Osteocyte (in vitro differentiated cells): ENCODE data around the gene RBP3. TPM values are rescaled to one million over a fixed set of nuclear protein-coding genes. Genes with fewer than 3 reads are reported as not detected.

Experiments used
- DNase-seq: peaks from one replicate; pipeline ENCODE4 v3.0.0; 2021; ENCODE audit warnings: mixed read lengths; ENCODE audit not compliant: unreplicated experiment; ENCODE audit errors: extremely low spot score
- H3K27ac Mint-ChIP-seq: one replicate; pipeline ENCODE4 v1.8.0; 2021; ENCODE audit warnings: mild to moderate bottlenecking, mixed read lengths; ENCODE audit not compliant: unreplicated experiment
- H3K27me3 Mint-ChIP-seq: one replicate; pipeline ENCODE4 v1.8.0; 2021; ENCODE audit warnings: mixed read lengths; ENCODE audit not compliant: unreplicated experiment
- H3K36me3 Mint-ChIP-seq: one replicate; pipeline ENCODE4 v1.8.0; 2021; ENCODE audit warnings: mixed read lengths; ENCODE audit not compliant: unreplicated experiment
- H3K4me1 Mint-ChIP-seq: one replicate; pipeline ENCODE4 v1.8.0; 2021; ENCODE audit warnings: mixed read lengths; ENCODE audit not compliant: unreplicated experiment
- H3K4me3 Mint-ChIP-seq: one replicate; pipeline ENCODE4 v1.8.0; 2021; ENCODE audit warnings: mild to moderate bottlenecking, moderate library complexity, mixed read lengths; ENCODE audit not compliant: unreplicated experiment
- H3K9me3 Mint-ChIP-seq: one replicate; pipeline ENCODE4 v1.8.0; 2021; ENCODE audit warnings: mixed read lengths; ENCODE audit not compliant: unreplicated experiment
- total RNA-seq: library from RNA; stranded (reverse); gene quantifications from 2 replicates; pipeline ENCODE4 v1.2.1, GENCODE V29; 2021
- TF ChIP-seq, protein P1 (sequence below): fragments of 200-600 bp; sonication (generic); IDR thresholded peaks from 2 replicates; pipeline ENCODE4 v1.5.0; 2021; ENCODE audit warnings: antibody characterized with exemption, mild to moderate bottlenecking, moderate library complexity

Gene RBP3
- total RNA-seq, 1 donor from 2014 or later, result not detected

DNA sequence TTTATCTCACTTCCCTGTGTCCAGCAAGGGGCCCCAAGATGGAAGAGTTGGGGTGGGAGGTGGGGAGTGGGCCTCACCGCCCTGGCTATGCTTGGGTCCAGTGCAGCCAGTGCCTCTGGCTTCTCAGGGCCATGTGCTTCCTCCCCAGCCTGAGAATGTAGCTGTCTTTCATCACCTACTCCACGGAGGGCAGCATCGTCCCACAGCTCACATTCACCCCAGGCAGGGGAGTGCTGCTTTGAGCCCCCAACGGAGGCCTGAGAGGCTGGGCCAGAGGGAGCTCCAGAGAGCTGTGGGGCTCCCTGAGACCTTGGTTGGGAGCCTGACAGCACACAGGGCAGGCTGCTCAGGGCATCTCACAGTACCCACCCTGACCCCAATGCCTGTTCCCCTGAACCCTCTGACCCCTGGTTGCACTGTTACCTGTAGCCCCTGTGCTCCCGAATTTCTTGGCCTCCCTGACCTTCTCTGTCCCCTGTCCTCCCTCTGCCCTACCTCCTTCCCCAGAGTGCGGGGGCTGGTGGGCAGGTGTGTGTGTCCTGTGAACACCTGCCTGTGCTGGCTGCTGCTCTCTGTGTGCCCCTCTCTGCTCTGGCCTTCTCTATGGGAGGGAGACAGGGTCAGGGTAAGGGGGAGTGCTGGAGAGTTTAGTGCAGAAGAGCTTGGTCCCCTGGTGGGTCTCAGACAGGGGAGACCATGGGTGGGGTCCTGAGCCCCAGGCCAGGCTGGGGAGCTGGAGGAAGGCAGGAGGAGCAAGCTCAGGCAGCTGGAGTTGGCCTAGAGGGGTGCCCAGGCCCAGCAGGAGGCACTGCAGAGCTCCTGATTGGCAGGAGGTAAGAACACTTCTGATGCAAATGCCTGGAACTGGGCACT, 55.5 kb downstream of the RBP3 start:
- DNase-seq, result peak; percentile 73
- Mint-ChIP-seq H3K36me3 (no peaks in the 10 kb centered on the region), H3K4me1 (peaks cover 36% of the 10 kb centered on the region), H3K27me3 (no peaks in the 10 kb centered on the region), H3K27ac (peak overlapping the region; percentile 80), H3K9me3 (no peaks in the 10 kb centered on the region), H3K4me3 (no peak overlapping the region)
- TF ChIP-seq, protein P1, sequence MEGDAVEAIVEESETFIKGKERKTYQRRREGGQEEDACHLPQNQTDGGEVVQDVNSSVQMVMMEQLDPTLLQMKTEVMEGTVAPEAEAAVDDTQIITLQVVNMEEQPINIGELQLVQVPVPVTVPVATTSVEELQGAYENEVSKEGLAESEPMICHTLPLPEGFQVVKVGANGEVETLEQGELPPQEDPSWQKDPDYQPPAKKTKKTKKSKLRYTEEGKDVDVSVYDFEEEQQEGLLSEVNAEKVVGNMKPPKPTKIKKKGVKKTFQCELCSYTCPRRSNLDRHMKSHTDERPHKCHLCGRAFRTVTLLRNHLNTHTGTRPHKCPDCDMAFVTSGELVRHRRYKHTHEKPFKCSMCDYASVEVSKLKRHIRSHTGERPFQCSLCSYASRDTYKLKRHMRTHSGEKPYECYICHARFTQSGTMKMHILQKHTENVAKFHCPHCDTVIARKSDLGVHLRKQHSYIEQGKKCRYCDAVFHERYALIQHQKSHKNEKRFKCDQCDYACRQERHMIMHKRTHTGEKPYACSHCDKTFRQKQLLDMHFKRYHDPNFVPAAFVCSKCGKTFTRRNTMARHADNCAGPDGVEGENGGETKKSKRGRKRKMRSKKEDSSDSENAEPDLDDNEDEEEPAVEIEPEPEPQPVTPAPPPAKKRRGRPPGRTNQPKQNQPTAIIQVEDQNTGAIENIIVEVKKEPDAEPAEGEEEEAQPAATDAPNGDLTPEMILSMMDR, result no peak

DNA sequence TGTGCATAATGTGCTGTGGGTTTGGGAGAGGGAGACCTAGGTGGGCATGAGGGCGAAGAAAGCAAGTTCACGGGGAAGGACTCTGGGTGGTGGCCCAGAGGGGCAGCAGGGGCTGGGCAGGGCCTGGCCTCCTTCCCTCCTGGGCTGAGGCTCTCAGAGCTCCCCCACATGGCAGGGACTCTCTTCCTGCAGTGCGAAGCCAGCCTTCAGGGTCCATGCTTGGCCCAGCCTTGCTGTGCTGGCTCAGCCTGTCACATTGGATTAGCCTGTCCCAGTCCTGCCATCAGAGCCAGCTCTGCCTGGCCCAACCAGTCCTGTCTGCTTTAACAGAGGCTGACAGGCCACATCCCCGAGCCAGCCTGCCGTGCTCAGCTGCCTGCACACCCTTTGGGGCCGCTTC, 56.3 kb downstream of the RBP3 start:
- H3K4me1 Mint-ChIP-seq, result peaks cover 36% of the 10 kb centered on the region
- no peaks in the 10 kb centered on the region for H3K36me3 Mint-ChIP-seq
- no peak for DNase-seq
- TF ChIP-seq, protein P1, result no peak
- no peaks in the 10 kb centered on the region for H3K9me3 Mint-ChIP-seq
- H3K4me3 Mint-ChIP-seq, result no peak overlapping the region
- no peak overlapping the region for H3K27ac Mint-ChIP-seq
- H3K27me3 Mint-ChIP-seq, result no peaks in the 10 kb centered on the region

DNA sequence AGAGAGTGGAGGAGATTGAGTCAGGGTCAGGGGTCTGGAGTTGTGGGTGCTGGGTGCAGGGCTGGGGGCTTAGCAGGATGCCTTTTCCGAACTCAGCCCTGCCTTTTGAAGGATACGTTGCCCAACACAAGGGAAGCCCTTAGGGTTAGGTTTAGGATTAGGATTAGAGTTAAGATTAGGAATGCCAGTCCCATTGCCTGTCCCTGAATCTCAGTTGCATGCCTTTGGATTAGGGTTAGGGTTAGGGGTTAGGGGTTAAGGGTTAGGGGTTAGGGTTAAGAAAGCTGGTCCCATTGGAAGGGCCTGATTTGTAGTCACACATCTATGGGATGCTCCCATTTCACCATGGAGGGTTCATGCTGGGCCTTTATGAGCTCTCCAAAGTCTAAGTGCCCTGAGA, 56.8 kb downstream of the RBP3 start:
- Mint-ChIP-seq H3K27me3 (no peaks in the 10 kb centered on the region), H3K27ac (no peak overlapping the region), H3K4me3 (no peak overlapping the region), H3K36me3 (no peaks in the 10 kb centered on the region), H3K4me1 (peaks cover 36% of the 10 kb centered on the region), H3K9me3 (no peaks in the 10 kb centered on the region)
- DNase-seq, result no peak
- TF ChIP-seq, protein P1, result no peak

DNA sequence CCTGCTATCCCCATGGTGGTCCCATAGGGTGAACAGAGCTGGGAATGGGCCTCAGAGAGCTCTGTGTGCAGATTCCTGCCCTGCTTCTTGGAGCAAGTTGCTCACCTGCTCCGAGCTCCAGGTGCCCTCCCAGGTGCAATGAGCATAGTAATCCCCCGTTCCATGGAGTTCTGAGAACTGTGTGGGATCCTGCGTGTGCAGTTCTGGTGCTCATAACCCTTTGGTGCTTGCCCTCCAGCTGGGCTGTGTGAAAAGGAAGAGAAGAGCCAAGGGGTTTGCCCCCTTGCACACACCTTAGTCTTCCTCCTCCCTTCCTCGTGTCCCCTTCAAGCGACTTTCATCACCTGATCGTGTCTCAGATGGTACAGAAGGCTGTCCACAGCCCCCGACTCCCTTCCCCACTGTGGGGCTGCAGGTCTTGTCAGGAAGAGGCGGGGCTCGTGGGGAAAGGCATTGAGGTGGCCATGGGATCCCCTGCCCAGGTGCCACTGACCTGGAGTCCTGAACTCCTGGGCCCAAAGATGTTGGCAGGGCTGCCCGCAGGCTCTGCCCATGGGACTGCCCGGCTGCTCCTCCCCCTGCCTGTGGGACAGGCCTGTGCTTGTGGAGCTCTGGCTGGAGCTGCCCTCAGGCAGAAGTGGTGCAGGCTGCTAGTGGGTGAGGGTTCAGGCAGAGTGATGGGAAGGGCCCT, 57.8 kb downstream of the RBP3 start:
- Mint-ChIP-seq H3K27ac (no peak overlapping the region), H3K9me3 (no peaks in the 10 kb centered on the region), H3K4me1 (peaks cover 36% of the 10 kb centered on the region), H3K4me3 (no peak overlapping the region), H3K36me3 (no peaks in the 10 kb centered on the region), H3K27me3 (no peaks in the 10 kb centered on the region)
- TF ChIP-seq, protein P1, result no peak
- no peak for DNase-seq

DNA sequence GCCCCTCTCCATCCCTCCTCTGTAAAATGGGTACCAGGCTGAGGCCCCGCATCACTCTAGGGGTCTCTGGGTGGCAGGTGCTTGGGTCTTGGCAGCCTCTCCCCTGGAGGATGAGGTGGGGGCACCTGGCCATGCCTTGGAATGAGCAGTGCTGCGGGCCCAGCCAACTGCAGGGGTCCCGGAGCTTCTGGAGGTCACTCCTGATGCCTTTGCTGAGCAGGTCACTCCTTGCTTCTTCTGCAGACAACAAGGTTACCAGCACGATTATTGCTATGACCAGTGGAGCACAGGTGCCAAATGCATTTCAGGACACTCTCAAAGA, 58.3 kb downstream of the RBP3 start:
- peaks cover 33% of the 10 kb centered on the region for H3K4me1 Mint-ChIP-seq
- peak; percentile 74 for DNase-seq
- H3K27ac Mint-ChIP-seq, result no peak overlapping the region
- H3K9me3 Mint-ChIP-seq, result no peaks in the 10 kb centered on the region
- no peaks in the 10 kb centered on the region for H3K36me3 Mint-ChIP-seq
- H3K4me3 Mint-ChIP-seq, result no peak overlapping the region
- H3K27me3 Mint-ChIP-seq, result no peaks in the 10 kb centered on the region
- TF ChIP-seq, protein P1, result no peak
